Measurements from ENCODE around the gene ARHGAP26. TPM values are rescaled to one million over a fixed set of nuclear protein-coding genes. Genes with fewer than 3 reads are reported as not detected.

ARHGAP26 gene
- total and polyA plus RNA-seq, 2 of the 4 experiments (the other 2 are of a cell fraction) = 0.54 to 0.56 TPM

DNA sequence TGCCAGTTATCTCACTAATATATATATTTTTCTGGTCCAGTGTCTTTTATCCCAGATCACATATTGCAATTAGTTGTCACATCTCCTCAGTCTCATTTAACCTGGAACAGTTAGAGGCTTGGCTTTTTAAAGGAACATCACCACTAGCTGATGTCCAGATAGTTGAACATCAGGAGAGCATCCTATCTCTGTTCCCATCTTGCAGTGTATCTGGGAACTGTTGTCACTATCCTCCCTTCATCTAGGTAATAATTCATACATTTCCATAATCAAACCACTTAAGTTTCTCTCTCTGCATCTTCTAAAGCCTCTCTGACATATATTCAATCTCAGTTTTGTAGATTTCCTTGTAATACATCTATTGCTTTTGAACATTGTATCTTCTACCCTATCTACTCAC is 175.7 kb downstream of the ARHGAP26 start:
- H2BK15ac ChIP-seq (ENCODE audit: low read depth, low read length) = no peak overlapping the region
- no peak overlapping the region for H2BK120ac ChIP-seq (ENCODE audit: low read depth, low read length)
- no TSS peak for BruUV-seq (replicated peaks)
- no peak overlapping the region for H3K23ac ChIP-seq (ENCODE audit: low read depth, low read length)
- TF ChIP-seq NFE2L2 (IDR thresholded peaks at IDR 0.05; ENCODE audit: low read depth, low read length) (no peak), FOS (IDR thresholded peaks at IDR 0.05; ENCODE audit: low read depth, low read length) (no peak), RAD21 (IDR thresholded peaks at IDR 0.05; ENCODE audit: low read length) (no peak), CEBPB (IDR thresholded peaks at IDR 0.05; ENCODE audit: low read depth, low read length) (no peak), CHD1 (IDR thresholded peaks at IDR 0.05; ENCODE audit: low read depth, low read length) (no peak), RCOR1 (IDR thresholded peaks at IDR 0.05; ENCODE audit: insufficient replicate concordance, low read length) (no peak), BHLHE40 (IDR thresholded peaks at IDR 0.05; ENCODE audit: low read depth, low read length) (no peak), MAFK (IDR thresholded peaks at IDR 0.05; ENCODE audit: low read depth, low read length) (no peak), RFX5 (IDR thresholded peaks at IDR 0.05; ENCODE audit: low read depth, low read length) (no peak), MAZ (IDR thresholded peaks at IDR 0.05; ENCODE audit: borderline replicate concordance, low read depth, low read length) (no peak), MXI1 (IDR thresholded peaks at IDR 0.05; ENCODE audit: borderline replicate concordance, low read depth, low read length) (no peak), CTCF (conservative IDR thresholded peaks at IDR 0.05; ENCODE audit: low read depth, low read length) (no peak), POLR2A (IDR thresholded peaks at IDR 0.05; ENCODE audit: low read depth, low read length) (no peak)
- TF ChIP-seq, protein P1, sequence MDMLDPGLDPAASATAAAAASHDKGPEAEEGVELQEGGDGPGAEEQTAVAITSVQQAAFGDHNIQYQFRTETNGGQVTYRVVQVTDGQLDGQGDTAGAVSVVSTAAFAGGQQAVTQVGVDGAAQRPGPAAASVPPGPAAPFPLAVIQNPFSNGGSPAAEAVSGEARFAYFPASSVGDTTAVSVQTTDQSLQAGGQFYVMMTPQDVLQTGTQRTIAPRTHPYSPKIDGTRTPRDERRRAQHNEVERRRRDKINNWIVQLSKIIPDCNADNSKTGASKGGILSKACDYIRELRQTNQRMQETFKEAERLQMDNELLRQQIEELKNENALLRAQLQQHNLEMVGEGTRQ (IDR thresholded peaks at IDR 0.05; ENCODE audit: low read depth, low read length) = no peak
- TF ChIP-seq, protein P2, sequence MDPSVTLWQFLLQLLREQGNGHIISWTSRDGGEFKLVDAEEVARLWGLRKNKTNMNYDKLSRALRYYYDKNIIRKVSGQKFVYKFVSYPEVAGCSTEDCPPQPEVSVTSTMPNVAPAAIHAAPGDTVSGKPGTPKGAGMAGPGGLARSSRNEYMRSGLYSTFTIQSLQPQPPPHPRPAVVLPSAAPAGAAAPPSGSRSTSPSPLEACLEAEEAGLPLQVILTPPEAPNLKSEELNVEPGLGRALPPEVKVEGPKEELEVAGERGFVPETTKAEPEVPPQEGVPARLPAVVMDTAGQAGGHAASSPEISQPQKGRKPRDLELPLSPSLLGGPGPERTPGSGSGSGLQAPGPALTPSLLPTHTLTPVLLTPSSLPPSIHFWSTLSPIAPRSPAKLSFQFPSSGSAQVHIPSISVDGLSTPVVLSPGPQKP (IDR thresholded peaks at IDR 0.05; ENCODE audit: borderline replicate concordance, low read depth, low read length) = no peak
- H2AFZ ChIP-seq (replicated peaks; ENCODE audit: low read length, poor library complexity) = no peak overlapping the region
- H2AK5ac ChIP-seq (ENCODE audit: low read depth, low read length) = no peak overlapping the region
- H3K14ac ChIP-seq (replicated peaks; ENCODE audit: low read depth, low read length) = no peak overlapping the region
- no peaks in the 10 kb centered on the region for H3K4me1 ChIP-seq (ENCODE audit: control insufficient read depth, insufficient read depth, low read length)
- no peak overlapping the region for H3K56ac ChIP-seq (ENCODE audit: extremely low read depth, insufficient read depth, low read length)
- in situ Hi-C loops (cut with MboI; ENCODE audit: low sequenced_read_pairs) (no loop called here), dilution Hi-C loops (cut with HindIII; ENCODE audit: low sequenced_read_pairs, unreplicated experiment) (no loop called here), intact Hi-C loops (cut with micrococcal nuclease) (no loop called here)
- DNase-seq = no peak
- POLR2A ChIA-PET (ENCODE audit: unreplicated experiment) = no interaction called here
- H3K36me3 ChIP-seq (ENCODE audit: control insufficient read depth, insufficient read depth, low read length) = no peaks in the 10 kb centered on the region
- H4K20me1 ChIP-seq (ENCODE audit: insufficient read depth, low read length) = no peaks in the 10 kb centered on the region
- no peak overlapping the region for H3K4me3 ChIP-seq (ENCODE audit: insufficient read depth, low read depth, low read length)
- H3K4me2 ChIP-seq (ENCODE audit: low read depth, low read length) = no peak overlapping the region
- H4K91ac ChIP-seq (ENCODE audit: insufficient read depth, low read depth, low read length) = no peak overlapping the region
- H3K9me3 ChIP-seq (ENCODE audit: control insufficient read depth, insufficient read depth, low read length) = no peaks in the 10 kb centered on the region
- no peak overlapping the region for H3K4ac ChIP-seq (ENCODE audit: low read depth, low read length)
- no peak overlapping the region for H3K9ac ChIP-seq (ENCODE audit: low read depth, low read length)
- no peak overlapping the region for H3K27ac ChIP-seq (ENCODE audit: insufficient read depth, low read length)
- no peaks in the 10 kb centered on the region for H3K79me1 ChIP-seq (ENCODE audit: low read depth in 1 of 2, low read length in 2 of 2)
- no peak overlapping the region for H2BK20ac ChIP-seq (ENCODE audit: low read depth, low read length)
- no peak overlapping the region for H2AK9ac ChIP-seq (replicated peaks; ENCODE audit: low read depth, low read length, poor library complexity)
- H3K9me1 ChIP-seq (ENCODE audit: insufficient read depth, low read length) = no peaks in the 10 kb centered on the region
- H4K8ac ChIP-seq (ENCODE audit: low read depth in 2 of 2, low read length in 2 of 2) = no peak overlapping the region
- no peak overlapping the region for H3K18ac ChIP-seq (ENCODE audit: low read depth, low read length)
- H2BK5ac ChIP-seq (ENCODE audit: low read depth, low read length, poor library complexity, severe bottlenecking) = no peak overlapping the region
- ATAC-seq (ENCODE audit: low read depth) = no peak
- no peaks in the 10 kb centered on the region for H3K27me3 ChIP-seq (ENCODE audit: control insufficient read depth, insufficient read depth, low read length)
- no peak overlapping the region for H4K5ac ChIP-seq (ENCODE audit: low read depth, low read length)
- CTCF ChIA-PET = no interaction called here
